ENCODE measurements around the gene UGP2.

DNA sequence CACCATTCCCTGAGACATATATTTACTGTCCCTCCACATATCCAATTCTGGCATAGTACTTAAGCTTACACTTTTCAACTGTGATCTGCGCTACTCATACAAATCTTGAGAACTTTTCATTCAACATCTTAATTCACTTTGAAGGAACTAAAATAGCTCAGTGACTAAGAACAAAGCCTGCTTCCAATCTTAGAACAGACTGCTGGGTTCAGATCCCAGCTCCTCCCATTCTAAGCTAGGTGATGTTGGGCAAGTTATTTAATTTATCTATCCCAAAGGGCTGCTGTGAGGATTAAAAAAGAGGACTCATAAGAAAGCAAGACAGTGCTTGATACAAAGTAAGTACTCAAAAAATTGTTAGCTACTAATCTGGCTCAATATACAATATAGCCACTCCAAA, 57.9 kb downstream of the UGP2 start:
- TF ChIP-seq EZH2 (IDR thresholded peaks at IDR 0.05; ENCODE audit: borderline replicate concordance, low read length), result no peak
- no peak for TF ChIP-seq CTCF (IDR thresholded peaks at IDR 0.05; ENCODE audit: low read length)
